GM23338 (cell line): ENCODE data around the gene C1QL4.

ENCODE experiments used
- EZH2 ChIP-seq: fragments of 200-600 bp; sonication (generic); IDR thresholded peaks from one replicate; pipeline ENCODE4 v1.8.0; 2017; ENCODE audit warnings: antibody characterized with exemption, mild to moderate bottlenecking, low read depth; ENCODE audit not compliant: unreplicated experiment
- POLR2AphosphoS5 ChIP-seq: IDR thresholded peaks from 2 replicates; pipeline ENCODE4 v1.6.1; 2016; ENCODE audit warnings: antibody characterized with exemption, low read depth
- ZNF114 ChIP-seq: fragments of 250-450 bp; sonication (Bioruptor Pico); IDR thresholded peaks from 2 replicates; pipeline ENCODE4 v1.5.0; 2020; ENCODE audit warnings: mild to moderate bottlenecking, moderate library complexity
- TF ChIP-seq, protein P1 (sequence below), 2 experiments: fragments of 200-600 bp in 1 of 2; sonication (generic) in 1 of 2; conservative IDR thresholded peaks; 2 replicates each; pipeline versions ENCODE4 v1.5.1 to v1.6.1; 2016 to 2017; ENCODE audit warnings: antibody characterized with exemption in 2 of 2, low read depth in 2 of 2, mild to moderate bottlenecking in 2 of 2, moderate library complexity in 1 of 2
- TF ChIP-seq, protein P2 (sequence below): IDR thresholded peaks from 2 replicates; pipeline ENCODE4 v1.6.1; 2016; ENCODE audit warnings: antibody characterized with exemption
- TF ChIP-seq, protein P3 (sequence below): IDR thresholded peaks from one replicate; pipeline ENCODE4 v1.6.1; 2018; ENCODE audit warnings: antibody characterized with exemption; ENCODE audit not compliant: unreplicated experiment

DNA sequence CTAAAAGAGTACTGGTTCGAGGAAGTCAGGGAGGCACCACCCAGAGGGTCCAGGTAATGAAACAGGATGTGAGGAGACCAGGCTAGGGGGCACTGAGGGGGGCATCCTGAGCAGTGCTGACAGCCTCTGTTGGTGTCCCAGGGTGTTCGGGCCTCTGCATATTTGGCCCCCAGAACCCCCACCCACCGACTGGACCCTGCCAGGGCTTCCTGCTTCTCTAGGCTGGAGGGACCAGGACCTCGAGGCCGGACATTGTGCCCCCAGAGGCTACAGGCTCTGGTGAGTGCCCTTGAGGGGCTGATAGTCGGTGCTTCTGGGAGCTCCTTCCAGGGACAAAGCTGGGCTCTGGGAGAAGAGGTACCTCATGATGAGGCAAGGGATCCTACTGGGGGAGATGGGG lies 11.4 kb downstream of the C1QL4 start:
- TF ChIP-seq POLR2AphosphoS5 (no peak), EZH2 (no peak), ZNF114 (CRISPR knock-in tag) (no peak)
- TF ChIP-seq, protein P1, sequence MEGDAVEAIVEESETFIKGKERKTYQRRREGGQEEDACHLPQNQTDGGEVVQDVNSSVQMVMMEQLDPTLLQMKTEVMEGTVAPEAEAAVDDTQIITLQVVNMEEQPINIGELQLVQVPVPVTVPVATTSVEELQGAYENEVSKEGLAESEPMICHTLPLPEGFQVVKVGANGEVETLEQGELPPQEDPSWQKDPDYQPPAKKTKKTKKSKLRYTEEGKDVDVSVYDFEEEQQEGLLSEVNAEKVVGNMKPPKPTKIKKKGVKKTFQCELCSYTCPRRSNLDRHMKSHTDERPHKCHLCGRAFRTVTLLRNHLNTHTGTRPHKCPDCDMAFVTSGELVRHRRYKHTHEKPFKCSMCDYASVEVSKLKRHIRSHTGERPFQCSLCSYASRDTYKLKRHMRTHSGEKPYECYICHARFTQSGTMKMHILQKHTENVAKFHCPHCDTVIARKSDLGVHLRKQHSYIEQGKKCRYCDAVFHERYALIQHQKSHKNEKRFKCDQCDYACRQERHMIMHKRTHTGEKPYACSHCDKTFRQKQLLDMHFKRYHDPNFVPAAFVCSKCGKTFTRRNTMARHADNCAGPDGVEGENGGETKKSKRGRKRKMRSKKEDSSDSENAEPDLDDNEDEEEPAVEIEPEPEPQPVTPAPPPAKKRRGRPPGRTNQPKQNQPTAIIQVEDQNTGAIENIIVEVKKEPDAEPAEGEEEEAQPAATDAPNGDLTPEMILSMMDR (conservative IDR thresholded peaks at IDR 0.05; ENCODE audit: low read depth in 2 of 2), result no peak
- TF ChIP-seq, protein P2, sequence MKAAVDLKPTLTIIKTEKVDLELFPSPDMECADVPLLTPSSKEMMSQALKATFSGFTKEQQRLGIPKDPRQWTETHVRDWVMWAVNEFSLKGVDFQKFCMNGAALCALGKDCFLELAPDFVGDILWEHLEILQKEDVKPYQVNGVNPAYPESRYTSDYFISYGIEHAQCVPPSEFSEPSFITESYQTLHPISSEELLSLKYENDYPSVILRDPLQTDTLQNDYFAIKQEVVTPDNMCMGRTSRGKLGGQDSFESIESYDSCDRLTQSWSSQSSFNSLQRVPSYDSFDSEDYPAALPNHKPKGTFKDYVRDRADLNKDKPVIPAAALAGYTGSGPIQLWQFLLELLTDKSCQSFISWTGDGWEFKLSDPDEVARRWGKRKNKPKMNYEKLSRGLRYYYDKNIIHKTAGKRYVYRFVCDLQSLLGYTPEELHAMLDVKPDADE, result no peak
- TF ChIP-seq, protein P3, sequence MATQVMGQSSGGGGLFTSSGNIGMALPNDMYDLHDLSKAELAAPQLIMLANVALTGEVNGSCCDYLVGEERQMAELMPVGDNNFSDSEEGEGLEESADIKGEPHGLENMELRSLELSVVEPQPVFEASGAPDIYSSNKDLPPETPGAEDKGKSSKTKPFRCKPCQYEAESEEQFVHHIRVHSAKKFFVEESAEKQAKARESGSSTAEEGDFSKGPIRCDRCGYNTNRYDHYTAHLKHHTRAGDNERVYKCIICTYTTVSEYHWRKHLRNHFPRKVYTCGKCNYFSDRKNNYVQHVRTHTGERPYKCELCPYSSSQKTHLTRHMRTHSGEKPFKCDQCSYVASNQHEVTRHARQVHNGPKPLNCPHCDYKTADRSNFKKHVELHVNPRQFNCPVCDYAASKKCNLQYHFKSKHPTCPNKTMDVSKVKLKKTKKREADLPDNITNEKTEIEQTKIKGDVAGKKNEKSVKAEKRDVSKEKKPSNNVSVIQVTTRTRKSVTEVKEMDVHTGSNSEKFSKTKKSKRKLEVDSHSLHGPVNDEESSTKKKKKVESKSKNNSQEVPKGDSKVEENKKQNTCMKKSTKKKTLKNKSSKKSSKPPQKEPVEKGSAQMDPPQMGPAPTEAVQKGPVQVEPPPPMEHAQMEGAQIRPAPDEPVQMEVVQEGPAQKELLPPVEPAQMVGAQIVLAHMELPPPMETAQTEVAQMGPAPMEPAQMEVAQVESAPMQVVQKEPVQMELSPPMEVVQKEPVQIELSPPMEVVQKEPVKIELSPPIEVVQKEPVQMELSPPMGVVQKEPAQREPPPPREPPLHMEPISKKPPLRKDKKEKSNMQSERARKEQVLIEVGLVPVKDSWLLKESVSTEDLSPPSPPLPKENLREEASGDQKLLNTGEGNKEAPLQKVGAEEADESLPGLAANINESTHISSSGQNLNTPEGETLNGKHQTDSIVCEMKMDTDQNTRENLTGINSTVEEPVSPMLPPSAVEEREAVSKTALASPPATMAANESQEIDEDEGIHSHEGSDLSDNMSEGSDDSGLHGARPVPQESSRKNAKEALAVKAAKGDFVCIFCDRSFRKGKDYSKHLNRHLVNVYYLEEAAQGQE, result no peak
